ENCODE results near the gene PHLDA3.

The PHLDA3 gene

GRCh38 chr1:201454608-201455007 lies 14.4 kb downstream of the PHLDA3 start:
- Histone ChIP-seq H3K4me1 (ENCODE audit: control insufficient read depth, insufficient read depth, low read length) (peaks cover 22% of the 10 kb centered on the region), H3K9me3 (ENCODE audit: control insufficient read depth, low read length) (no peaks in the 10 kb centered on the region), H3K27ac (ENCODE audit: insufficient read depth, low read depth, low read length, poor library complexity, severe bottlenecking) (no peak overlapping the region), H3K36me3 (ENCODE audit: control insufficient read depth, insufficient read depth, low read length) (no peaks in the 10 kb centered on the region), H3K27me3 (ENCODE audit: control insufficient read depth, insufficient read depth, low read length, poor library complexity, severe bottlenecking) (no peaks in the 10 kb centered on the region), H3K4me3 (ENCODE audit: insufficient read depth, low read depth, low read length) (no peak overlapping the region)
- WGBS, 2 experiments = 80 to 90% methylated on average over 4 of the region's 4 CpGs

- no peak overlapping the region for H3K27ac ChIP-seq (ENCODE audit: insufficient read depth, low read depth, low read length, poor library complexity, severe bottlenecking)
- no peaks in the 10 kb centered on the region for H3K36me3 ChIP-seq (ENCODE audit: control insufficient read depth, insufficient read depth, low read length)
- H3K9me3 ChIP-seq (ENCODE audit: control insufficient read depth, low read length) = no peaks in the 10 kb centered on the region
- no peak overlapping the region for H3K4me3 ChIP-seq (ENCODE audit: insufficient read depth, low read depth, low read length)
- no peaks in the 10 kb centered on the region for H3K27me3 ChIP-seq (ENCODE audit: control insufficient read depth, insufficient read depth, low read length, poor library complexity, severe bottlenecking)
- peaks cover 34% of the 10 kb centered on the region for H3K4me1 ChIP-seq (ENCODE audit: control insufficient read depth, insufficient read depth, low read length)
- WGBS, 2 experiments = 69 to 81% methylated on average over 4 of the region's 4 CpGs
Observed at GRCh38 chr1:201452866-201453265, 16.1 kb downstream of the PHLDA3 start.

GRCh38 chr1:201450721-201451291 lies 18.2 kb downstream of the PHLDA3 start:
- Histone ChIP-seq H3K27ac (ENCODE audit: insufficient read depth, low read depth, low read length, poor library complexity, severe bottlenecking) (no peak overlapping the region), H3K9me3 (ENCODE audit: control insufficient read depth, low read length) (no peaks in the 10 kb centered on the region), H3K4me1 (ENCODE audit: control insufficient read depth, insufficient read depth, low read length) (peaks cover 20% of the 10 kb centered on the region), H3K27me3 (ENCODE audit: control insufficient read depth, insufficient read depth, low read length, poor library complexity, severe bottlenecking) (no peaks in the 10 kb centered on the region), H3K36me3 (ENCODE audit: control insufficient read depth, insufficient read depth, low read length) (no peaks in the 10 kb centered on the region), H3K4me3 (ENCODE audit: insufficient read depth, low read depth, low read length) (no peak overlapping the region)
- whole genome bisulfite sequencing, 2 experiments = 37 to 42% methylated on average over 12 of the region's 12 CpGs

GRCh38 chr1:201448990-201449389 lies 20.0 kb downstream of the PHLDA3 start:
- WGBS, 2 experiments = 42 to 55% methylated on average over 5 of the region's 5 CpGs
- no peaks in the 10 kb centered on the region for H3K9me3 ChIP-seq (ENCODE audit: control insufficient read depth, low read length)
- H3K4me1 ChIP-seq (ENCODE audit: control insufficient read depth, insufficient read depth, low read length) = peaks cover 20% of the 10 kb centered on the region
- no peak overlapping the region for H3K27ac ChIP-seq (ENCODE audit: insufficient read depth, low read depth, low read length, poor library complexity, severe bottlenecking)
- no peak overlapping the region for H3K4me3 ChIP-seq (ENCODE audit: insufficient read depth, low read depth, low read length)
- no peaks in the 10 kb centered on the region for H3K27me3 ChIP-seq (ENCODE audit: control insufficient read depth, insufficient read depth, low read length, poor library complexity, severe bottlenecking)
- no peaks in the 10 kb centered on the region for H3K36me3 ChIP-seq (ENCODE audit: control insufficient read depth, insufficient read depth, low read length)

- Histone ChIP-seq H3K27me3 (ENCODE audit: control insufficient read depth, insufficient read depth, low read length, poor library complexity, severe bottlenecking) (no peaks in the 10 kb centered on the region), H3K4me3 (ENCODE audit: insufficient read depth, low read depth, low read length) (no peak overlapping the region), H3K36me3 (ENCODE audit: control insufficient read depth, insufficient read depth, low read length) (no peaks in the 10 kb centered on the region), H3K27ac (ENCODE audit: insufficient read depth, low read depth, low read length, poor library complexity, severe bottlenecking) (peak overlapping the region; percentile 31), H3K9me3 (ENCODE audit: control insufficient read depth, low read length) (no peaks in the 10 kb centered on the region), H3K4me1 (ENCODE audit: control insufficient read depth, insufficient read depth, low read length) (peaks cover 20% of the 10 kb centered on the region)
- 25 to 26% methylated on average over 20 of the region's 20 CpGs for WGBS, 2 experiments
Observed at GRCh38 chr1:201447903-201448871, 20.8 kb downstream of the PHLDA3 start.

- 92 to 94% methylated on average over 6 of the region's 6 CpGs for WGBS, 2 experiments
- H3K27me3 ChIP-seq (ENCODE audit: control insufficient read depth, insufficient read depth, low read length, poor library complexity, severe bottlenecking) = no peaks in the 10 kb centered on the region
- no peak overlapping the region for H3K27ac ChIP-seq (ENCODE audit: insufficient read depth, low read depth, low read length, poor library complexity, severe bottlenecking)
- no peaks in the 10 kb centered on the region for H3K9me3 ChIP-seq (ENCODE audit: control insufficient read depth, low read length)
- no peak overlapping the region for H3K4me3 ChIP-seq (ENCODE audit: insufficient read depth, low read depth, low read length)
- no peaks in the 10 kb centered on the region for H3K36me3 ChIP-seq (ENCODE audit: control insufficient read depth, insufficient read depth, low read length)
- H3K4me1 ChIP-seq (ENCODE audit: control insufficient read depth, insufficient read depth, low read length) = peaks cover 12% of the 10 kb centered on the region
Observed at GRCh38 chr1:201445310-201445709, 23.7 kb downstream of the PHLDA3 start.

GRCh38 chr1:201444792-201445191 lies 24.2 kb downstream of the PHLDA3 start:
- H3K9me3 ChIP-seq (ENCODE audit: control insufficient read depth, low read length) = no peaks in the 10 kb centered on the region
- no peaks in the 10 kb centered on the region for H3K36me3 ChIP-seq (ENCODE audit: control insufficient read depth, insufficient read depth, low read length)
- WGBS, 2 experiments = 71 to 77% methylated on average over 4 of the region's 4 CpGs
- H3K4me1 ChIP-seq (ENCODE audit: control insufficient read depth, insufficient read depth, low read length) = peaks cover 12% of the 10 kb centered on the region
- no peak overlapping the region for H3K4me3 ChIP-seq (ENCODE audit: insufficient read depth, low read depth, low read length)
- no peak overlapping the region for H3K27ac ChIP-seq (ENCODE audit: insufficient read depth, low read depth, low read length, poor library complexity, severe bottlenecking)
- H3K27me3 ChIP-seq (ENCODE audit: control insufficient read depth, insufficient read depth, low read length, poor library complexity, severe bottlenecking) = no peaks in the 10 kb centered on the region

GRCh38 chr1:201443747-201444146 lies 25.2 kb downstream of the PHLDA3 start:
- Histone ChIP-seq H3K36me3 (ENCODE audit: control insufficient read depth, insufficient read depth, low read length) (no peaks in the 10 kb centered on the region), H3K27me3 (ENCODE audit: control insufficient read depth, insufficient read depth, low read length, poor library complexity, severe bottlenecking) (no peaks in the 10 kb centered on the region), H3K9me3 (ENCODE audit: control insufficient read depth, low read length) (no peaks in the 10 kb centered on the region), H3K4me1 (ENCODE audit: control insufficient read depth, insufficient read depth, low read length) (peaks cover 6% of the 10 kb centered on the region), H3K27ac (ENCODE audit: insufficient read depth, low read depth, low read length, poor library complexity, severe bottlenecking) (no peak overlapping the region), H3K4me3 (ENCODE audit: insufficient read depth, low read depth, low read length) (no peak overlapping the region)
- WGBS, 2 experiments = 93 to 95% methylated on average over 7 of the region's 7 CpGs

- H3K4me3 ChIP-seq (ENCODE audit: insufficient read depth, low read depth, low read length) = no peak overlapping the region
- no peaks in the 10 kb centered on the region for H3K27me3 ChIP-seq (ENCODE audit: control insufficient read depth, insufficient read depth, low read length, poor library complexity, severe bottlenecking)
- H3K9me3 ChIP-seq (ENCODE audit: control insufficient read depth, low read length) = no peaks in the 10 kb centered on the region
- H3K36me3 ChIP-seq (ENCODE audit: control insufficient read depth, insufficient read depth, low read length) = no peaks in the 10 kb centered on the region
- WGBS, 2 experiments = 89 to 91% methylated on average over 3 of the region's 3 CpGs
- no peak overlapping the region for H3K27ac ChIP-seq (ENCODE audit: insufficient read depth, low read depth, low read length, poor library complexity, severe bottlenecking)
- H3K4me1 ChIP-seq (ENCODE audit: control insufficient read depth, insufficient read depth, low read length) = no peaks in the 10 kb centered on the region
Observed at GRCh38 chr1:201436969-201437368, 32.0 kb downstream of the PHLDA3 start.

- Histone ChIP-seq H3K4me1 (ENCODE audit: control insufficient read depth, insufficient read depth, low read length) (peaks cover under 1% of the 10 kb centered on the region), H3K27ac (ENCODE audit: insufficient read depth, low read depth, low read length, poor library complexity, severe bottlenecking) (no peak overlapping the region), H3K27me3 (ENCODE audit: control insufficient read depth, insufficient read depth, low read length, poor library complexity, severe bottlenecking) (no peaks in the 10 kb centered on the region), H3K36me3 (ENCODE audit: control insufficient read depth, insufficient read depth, low read length) (no peaks in the 10 kb centered on the region), H3K4me3 (ENCODE audit: insufficient read depth, low read depth, low read length) (no peak overlapping the region), H3K9me3 (ENCODE audit: control insufficient read depth, low read length) (no peaks in the 10 kb centered on the region)
- 56 to 62% methylated on average over 6 of the region's 6 CpGs for WGBS, 2 experiments
Observed at GRCh38 chr1:201436393-201436792, 32.6 kb downstream of the PHLDA3 start.

Measured in ectodermal cell (in vitro differentiated cells).